HG03521 (cell line): ENCODE results near the gene COLEC11.
"Not testable (repeated sequence)": the region's sequence is repeated elsewhere in the genome, so short reads cannot be mapped to it uniquely, and the experiment has no call there.

ENCODE experiments used
- ATAC-seq: cut with Tn5 transposase; IDR thresholded peaks from one replicate; pipeline ENCODE4 v1.9.1; 2021; ENCODE audit warnings: mild to moderate bottlenecking, moderate library complexity; ENCODE audit not compliant: unreplicated experiment

Gene COLEC11

GRCh38 chr2:3594493-3595281, at the start of gene COLEC11:
COLEC11 (plus strand) TSS chr2:3595112; CDS start chr2:3604341, 9,229 bp downstream.
- ATAC-seq: no peak

- ATAC-seq: no peak
These were observed 49.0 kb upstream of the COLEC11 start for GRCh38 chr2:3545788-3546478.

DNA sequence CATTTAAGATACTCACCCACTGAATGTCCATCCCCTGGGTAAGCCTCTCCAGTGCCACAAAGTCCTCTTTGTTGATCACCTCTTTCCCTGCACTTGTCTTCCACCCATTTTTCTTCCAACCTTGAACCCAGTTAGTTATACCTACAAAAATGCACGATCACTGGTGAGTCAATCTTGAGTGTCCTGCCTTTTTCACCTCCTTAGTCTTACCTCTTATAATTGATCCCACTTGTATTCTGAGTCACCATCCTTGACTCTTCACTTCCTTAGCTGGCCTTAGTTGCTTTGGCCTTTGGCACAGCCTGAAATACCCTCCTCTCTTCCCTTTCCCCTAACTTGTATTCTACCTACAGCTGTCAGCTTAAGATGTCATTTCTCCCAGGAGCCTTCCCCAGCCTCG, 47.0 kb upstream of the COLEC11 start:
- ATAC-seq: no peak

- ATAC-seq: no peak
These were observed 41.0 kb upstream of the COLEC11 start for GRCh38 chr2:3553946-3554345.

GRCh38 chr2:3557639-3558204, 37.2 kb upstream of the COLEC11 start:
- peak; percentile 29 for ATAC-seq

GRCh38 chr2:3558205-3559014, 36.5 kb upstream of the COLEC11 start, which contains the start of gene RNASEH1:
RNASEH1 (minus strand) TSS chr2:3558333; CDS start chr2:3558260, 73 bp downstream.
- ATAC-seq: peak; percentile 97

DNA sequence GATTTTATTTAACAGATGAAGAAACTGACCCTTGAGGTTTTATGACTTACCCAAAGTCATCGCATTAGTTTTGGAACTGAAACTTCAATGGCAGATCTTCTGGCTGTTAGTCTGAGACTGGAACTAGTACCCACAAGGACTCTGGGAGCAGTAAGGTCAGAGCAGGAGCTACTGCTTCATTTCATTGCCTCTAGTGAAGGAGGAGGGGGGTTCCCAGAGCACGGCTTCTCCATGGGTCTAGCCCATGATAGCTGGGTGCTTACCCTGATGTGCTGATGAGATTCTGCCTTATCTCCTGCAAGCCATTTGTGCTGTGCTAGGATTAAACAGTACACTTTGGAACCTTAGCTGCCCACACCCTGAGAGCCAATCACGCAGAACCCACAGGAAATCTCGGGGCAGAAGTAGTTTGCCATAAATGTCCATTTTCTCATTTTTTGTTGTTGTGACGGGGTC, 31.4 kb upstream of the COLEC11 start:
- ATAC-seq: no peak

GRCh38 chr2:3565117-3565516, 29.8 kb upstream of the COLEC11 start:
- ATAC-seq: no peak

- no peak for ATAC-seq
These were observed 28.1 kb upstream of the COLEC11 start for GRCh38 chr2:3566806-3567205.

GRCh38 chr2:3569656-3570055, 25.3 kb upstream of the COLEC11 start:
- ATAC-seq: not testable (repeated sequence)

- ATAC-seq: no peak
These were observed 23.6 kb upstream of the COLEC11 start for GRCh38 chr2:3571284-3571683.

DNA sequence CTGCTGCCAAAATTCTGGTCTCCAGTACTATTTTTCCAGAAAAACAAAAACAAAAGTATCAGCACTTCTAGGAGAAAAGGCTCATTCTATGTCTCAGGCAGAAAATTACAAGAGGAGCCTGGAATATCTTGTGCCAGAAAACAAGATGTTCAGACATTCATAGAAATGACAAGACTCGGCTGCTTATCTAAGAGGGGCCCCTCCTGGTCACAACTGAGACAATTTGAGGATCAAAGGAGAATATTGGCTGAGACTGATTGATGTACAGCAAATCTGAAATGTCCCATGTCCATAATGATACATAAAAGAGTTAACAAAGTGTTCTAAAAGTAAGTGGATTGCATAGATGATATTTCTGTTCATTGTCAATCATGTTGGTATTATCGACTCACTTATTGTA, 22.3 kb upstream of the COLEC11 start:
- no peak for ATAC-seq

DNA sequence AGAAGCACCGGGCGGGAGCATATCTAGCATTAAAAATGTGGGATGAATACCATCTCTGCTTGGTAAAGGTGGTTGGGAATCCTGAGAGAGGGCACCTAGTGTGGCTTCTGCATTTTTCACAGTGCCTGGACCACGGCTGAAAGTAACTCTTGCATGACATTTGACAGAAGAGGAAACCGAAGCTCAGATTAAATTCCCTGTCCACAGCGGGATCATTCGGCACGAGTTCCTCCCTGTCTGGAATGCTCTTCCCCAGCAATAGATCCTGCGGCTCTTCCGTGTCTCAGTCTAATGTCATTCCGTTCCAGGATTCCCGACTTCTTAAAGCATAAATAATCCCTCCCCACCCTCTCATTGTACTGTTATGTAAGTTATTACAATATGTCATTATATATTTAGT, 20.8 kb upstream of the COLEC11 start:
- ATAC-seq: no peak

DNA sequence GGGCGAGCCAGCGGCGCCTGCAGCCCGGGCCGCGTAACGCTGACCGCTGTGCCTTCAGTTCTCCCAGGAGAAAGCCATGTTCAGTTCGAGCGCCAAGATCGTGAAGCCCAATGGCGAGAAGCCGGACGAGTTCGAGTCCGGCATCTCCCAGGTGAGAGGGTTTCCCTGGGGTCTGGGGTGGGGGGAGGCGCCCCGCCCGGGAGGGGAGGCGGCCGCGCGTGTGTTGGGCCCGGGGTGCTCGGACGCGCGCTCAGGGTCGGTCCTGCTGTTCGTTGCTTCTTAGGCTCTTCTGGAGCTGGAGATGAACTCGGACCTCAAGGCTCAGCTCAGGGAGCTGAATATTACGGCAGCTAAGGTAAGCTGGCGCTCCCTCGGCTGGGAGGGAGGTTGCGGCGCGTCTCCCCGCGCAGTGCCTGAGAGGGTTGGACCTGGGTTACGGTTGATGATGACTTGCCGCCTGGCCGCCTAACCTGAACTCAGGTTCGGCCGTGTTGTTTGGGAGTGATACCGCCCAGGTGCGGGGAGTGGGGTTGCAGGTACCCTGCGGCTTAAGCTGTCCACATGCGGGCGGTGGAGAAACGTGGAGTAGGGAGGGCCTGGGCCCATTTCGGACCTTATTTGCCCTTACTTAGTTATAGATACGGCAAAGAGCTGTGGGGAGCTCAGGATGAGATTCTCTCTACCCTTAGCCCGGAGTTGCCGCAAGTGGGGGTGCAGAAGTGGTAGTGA, 19.2 kb upstream of the COLEC11 start:
- peak; percentile 26 for ATAC-seq

- not testable (repeated sequence) for ATAC-seq
These were observed 18.7 kb upstream of the COLEC11 start for GRCh38 chr2:3576263-3576630.

DNA sequence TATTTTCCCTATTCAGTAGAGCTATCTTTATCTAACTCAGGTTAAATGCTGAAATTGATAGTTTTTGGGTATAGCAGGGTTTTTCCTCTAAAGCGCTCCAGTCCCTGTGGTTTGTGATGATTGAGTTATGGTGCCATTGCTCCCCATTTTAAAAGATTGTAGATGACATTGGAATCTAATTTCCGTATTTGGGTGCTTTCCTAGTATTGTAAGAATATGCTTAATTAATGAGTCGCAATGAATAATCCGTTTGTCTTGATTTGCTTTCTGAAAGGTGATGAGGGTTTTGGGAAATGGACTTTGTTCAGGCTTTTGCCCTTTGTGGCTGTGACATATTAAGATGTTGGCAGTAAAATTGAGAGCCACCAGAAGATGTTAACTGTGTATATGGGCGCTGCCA, 15.9 kb upstream of the COLEC11 start:
- no peak for ATAC-seq

DNA sequence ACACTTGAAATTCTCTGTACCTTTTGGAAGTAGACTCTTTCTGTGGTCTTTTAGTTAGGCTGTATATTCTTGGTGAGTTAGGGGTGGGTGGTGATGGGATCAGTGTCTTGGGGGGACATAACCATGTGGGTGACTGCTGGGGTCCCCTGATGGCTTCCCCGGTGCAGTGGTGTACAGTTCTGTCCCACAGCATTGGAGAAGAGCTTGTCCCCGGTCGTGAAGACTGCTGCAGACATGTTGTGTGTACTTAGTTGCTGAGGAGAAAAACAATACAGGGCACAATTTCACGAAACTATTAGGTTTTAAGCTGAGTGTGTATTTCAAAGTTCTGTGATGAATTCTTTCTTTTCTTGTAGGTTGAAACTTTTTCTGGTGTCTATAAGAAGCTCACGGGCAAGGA, 14.5 kb upstream of the COLEC11 start:
- ATAC-seq: no peak

- ATAC-seq: no peak
These were observed 13.3 kb upstream of the COLEC11 start for GRCh38 chr2:3581367-3582262.

DNA sequence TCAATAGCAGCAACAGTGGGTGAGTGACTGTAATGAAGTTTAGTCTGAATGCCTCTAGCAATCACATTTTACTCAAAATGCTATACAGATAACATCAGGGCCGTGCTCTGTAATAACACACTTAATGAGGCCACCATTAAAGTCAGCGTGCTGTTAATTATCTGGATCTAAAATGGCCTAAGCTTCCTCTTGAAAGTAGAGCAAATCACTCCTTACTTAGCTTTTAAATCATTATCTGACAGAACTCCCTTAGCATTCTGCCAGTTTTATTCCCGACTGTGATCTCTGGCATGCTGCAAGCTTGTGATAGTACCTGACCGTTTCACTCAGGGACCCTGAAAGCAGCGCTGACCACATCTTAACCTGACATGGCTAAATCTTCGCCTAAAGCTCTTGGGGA, 10.8 kb upstream of the COLEC11 start:
- no peak for ATAC-seq
